Testis (tissue), 3 donors: ENCODE results near the gene ACACA. TPM values are rescaled to one million over a fixed set of nuclear protein-coding genes. Genes with fewer than 3 reads are reported as not detected.

ENCODE experiments used
- DNase-seq: peaks from one replicate; pipeline ENCODE4 v3.0.0-alpha.2; 2019
- H3K27ac ChIP-seq, 2 donors: fragments of 200-600 bp; sonication (generic); one replicate each; pipeline ENCODE4 v1.5.1; 2019
- H3K27me3 ChIP-seq: fragments of 200-600 bp; sonication (generic); one replicate; pipeline ENCODE4 v1.5.1; 2019
- H3K36me3 ChIP-seq: fragments of 200-600 bp; sonication (generic); one replicate; pipeline ENCODE4 v1.5.1; 2017; ENCODE audit warnings: low read depth; ENCODE audit errors: missing control alignments
- H3K4me1 ChIP-seq: fragments of 200-600 bp; sonication (generic); one replicate; pipeline ENCODE4 v1.5.1; 2019
- H3K4me3 ChIP-seq, 2 donors: fragments of 200-600 bp; sonication (generic); one replicate each; pipeline ENCODE4 v1.5.1; 2017 to 2019
- H3K9me3 ChIP-seq: fragments of 200-600 bp; sonication (generic); one replicate; pipeline ENCODE4 v1.5.1; 2017
- CTCF ChIP-seq, 3 experiments: fragments of 450-650 bp in 2 of 3; fragments of 200-600 bp in 1 of 3; sonication (generic) in 1 of 3; IDR thresholded peaks; one replicate each; pipeline ENCODE4 v1.5.1; 2016 to 2019; ENCODE audit warnings: antibody characterized with exemption in 3 of 3, mild to moderate bottlenecking in 2 of 3, moderate library complexity in 1 of 3
- POLR2A ChIP-seq: fragments of 450-650 bp; IDR thresholded peaks from one replicate; pipeline ENCODE4 v1.6.1; 2017; ENCODE audit warnings: antibody characterized with exemption, mild to moderate bottlenecking, moderate library complexity
- WGBS, 2 donors: methylation state at CpG; one replicate each; pipeline ENCODE4 v1.1.5; 2018; 5-methylcytosine and 5-hydroxymethylcytosine counted together
- intact Hi-C: fragments of 100-400 bp; cut with DNase I; formaldehyde crosslinking; loops from one replicate; pipeline ENCODE4 v1.15.1; 2023; ENCODE audit warnings: low total_unique reads
- polyA plus RNA-seq: library from polyadenylated mRNA; stranded (reverse); fragments of 350-450 nt; fragmentation: Illumina TruSeq; extraction: RNeasy Lipid Tissue Mini Kit (QIAGEN cat#74804); gene quantifications from one replicate; pipeline ENCODE4 v1.2.3, GENCODE V29; 2014; ENCODE audit warnings: low read depth, low replicate concordance; ENCODE audit not compliant: insufficient read depth
- total RNA-seq, 2 donors: library from RNA; depleted of rRNA; stranded (reverse); fragments of >200 nt; gene quantifications; one replicate each; pipeline ENCODE4 v1.2.3, GENCODE V29; 2016

The ACACA gene
- total and polyA plus RNA-seq, 3 donors from 2014 or later, result 43.4 to 65.0 (median 56.0) TPM

- WGBS, 2 donors, result 88 to 90% methylated on average over 3 of the region's 3 CpGs
- no peaks in the 10 kb centered on the region for H3K27me3 ChIP-seq
- intact Hi-C loops, result no loop called here
Observed at GRCh38 chr17:37069087-37069486, 337.5 kb downstream of the ACACA start.

GRCh38 chr17:37068266-37068665, 338.4 kb downstream of the ACACA start:
- Histone ChIP-seq H3K9me3 (no peaks in the 10 kb centered on the region), H3K27ac (no peak overlapping the region), H3K36me3 (no peaks in the 10 kb centered on the region), H3K4me1 (peaks cover 6% of the 10 kb centered on the region), H3K27me3 (no peaks in the 10 kb centered on the region), H3K4me3 (no peak overlapping the region)
- intact Hi-C loops, result no loop called here
- 54 to 57% methylated on average over 10 of the region's 10 CpGs for WGBS, 2 donors
- TF ChIP-seq CTCF (IDR thresholded peaks at IDR 0.05) (no peak), POLR2A (no peak)
- no peak for DNase-seq

More at GRCh38 chr17:37069087-37069486, 337.5 kb downstream of the ACACA start:
- Histone ChIP-seq H3K27ac (no peak overlapping the region), H3K36me3 (no peaks in the 10 kb centered on the region), H3K4me3 (no peak overlapping the region), H3K9me3 (no peaks in the 10 kb centered on the region), H3K4me1 (peaks cover 5% of the 10 kb centered on the region)
- no peak for DNase-seq
- TF ChIP-seq POLR2A, result no peak
- TF ChIP-seq CTCF (IDR thresholded peaks at IDR 0.05), result no peak

GRCh38 chr17:37067555-37068111, 339.0 kb downstream of the ACACA start:
- Histone ChIP-seq H3K36me3 (no peaks in the 10 kb centered on the region), H3K4me3 (no peak overlapping the region), H3K4me1 (peaks cover 6% of the 10 kb centered on the region), H3K9me3 (no peaks in the 10 kb centered on the region), H3K27me3 (no peaks in the 10 kb centered on the region), H3K27ac (no peak overlapping the region)
- no peak for DNase-seq
- TF ChIP-seq POLR2A (no peak), CTCF (IDR thresholded peaks at IDR 0.05) (no peak)
- WGBS, 2 donors, result 74 to 82% methylated on average over 12 to 13 of the region's 13 CpGs
- intact Hi-C loops, result no loop called here

- intact Hi-C loops, result no loop called here
- no peak overlapping the region for H3K27ac ChIP-seq
- no peak for DNase-seq
- H3K4me3 ChIP-seq, result no peak overlapping the region
- H3K27me3 ChIP-seq, result no peaks in the 10 kb centered on the region
- H3K4me1 ChIP-seq, result peaks cover 6% of the 10 kb centered on the region
- H3K36me3 ChIP-seq, result no peaks in the 10 kb centered on the region
- WGBS, 2 donors, result 73 to 82% methylated on average over 21 to 25 of the region's 25 CpGs
- no peak for TF ChIP-seq CTCF (IDR thresholded peaks at IDR 0.05)
- no peak for TF ChIP-seq POLR2A
- no peaks in the 10 kb centered on the region for H3K9me3 ChIP-seq
Observed at GRCh38 chr17:37066322-37067255, 340.0 kb downstream of the ACACA start.
